GM19025 (cell line): ENCODE results near the gene DYRK1A.
A peak's percentile ranks its signal among the peaks of the same experiment; 100 is the strongest.
"Not testable (repeated sequence)": the region's sequence is repeated elsewhere in the genome, so short reads cannot be mapped to it uniquely, and the experiment has no call there.

Source experiments
- ATAC-seq: cut with Tn5 transposase; IDR thresholded peaks from one replicate; pipeline ENCODE4 v1.9.1; 2021; ENCODE audit warnings: mild to moderate bottlenecking, low read depth, moderate library complexity; ENCODE audit not compliant: unreplicated experiment

DYRK1A gene

DNA sequence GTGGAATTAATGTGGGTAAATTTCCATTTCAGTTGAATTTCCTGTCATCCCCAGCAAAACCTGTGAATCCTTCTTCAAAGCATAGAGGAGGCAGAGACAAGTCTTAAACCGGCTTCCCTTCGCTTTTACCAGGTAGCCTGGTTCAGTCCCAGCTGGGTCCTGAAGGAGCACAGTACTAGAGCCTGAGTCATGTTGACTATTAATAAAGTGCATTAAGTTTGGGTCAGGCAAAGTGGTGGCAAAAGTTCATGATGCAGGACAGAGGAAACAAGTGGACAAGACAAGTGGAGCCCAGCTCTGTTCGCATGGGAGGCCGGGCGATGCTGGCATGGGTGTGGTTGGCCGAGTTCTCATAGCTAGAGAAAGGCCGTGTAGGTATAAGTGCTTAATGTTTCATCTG is 150.4 kb downstream of the DYRK1A start:
- ATAC-seq, result no peak

DNA sequence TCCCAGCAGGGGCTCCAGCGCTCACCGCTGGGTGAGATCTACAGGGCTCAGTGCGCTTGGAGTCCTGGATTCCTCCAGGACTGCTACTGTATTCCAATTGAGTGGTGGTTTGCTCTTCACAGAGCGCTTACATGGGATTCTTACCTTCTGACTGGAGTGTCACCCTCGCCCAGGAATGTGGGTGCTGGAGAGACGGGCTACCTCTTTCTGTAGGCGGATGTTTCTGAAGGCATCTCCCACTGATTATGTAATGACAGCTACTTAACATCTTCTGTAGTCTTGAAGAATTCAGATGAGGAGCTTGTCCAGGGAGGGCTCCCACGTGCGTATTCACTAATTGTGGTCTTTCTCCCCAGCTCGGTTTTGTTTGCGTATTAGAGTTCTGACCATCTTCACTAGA is 154.2 kb downstream of the DYRK1A start:
- ATAC-seq, result no peak

DNA sequence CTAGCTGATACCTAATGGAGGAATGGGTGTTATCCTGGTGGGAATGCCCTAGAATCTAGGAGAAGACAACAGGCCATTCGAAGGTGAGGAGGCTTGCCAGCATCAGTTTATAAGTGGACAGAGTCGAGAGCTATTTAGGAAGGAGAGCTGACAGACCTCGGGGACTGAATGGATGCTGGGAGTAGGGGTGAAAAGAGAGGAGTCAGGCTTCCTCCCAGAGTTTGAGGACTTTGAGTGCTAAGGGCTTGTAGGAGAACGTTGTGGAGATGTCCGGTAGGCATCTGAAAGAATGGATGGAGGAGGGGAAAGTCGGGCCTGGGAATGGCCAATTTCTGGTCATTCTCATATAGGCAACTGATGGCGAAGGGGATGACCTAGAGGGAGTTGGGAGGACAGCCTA is 155.1 kb downstream of the DYRK1A start:
- no peak for ATAC-seq

DNA sequence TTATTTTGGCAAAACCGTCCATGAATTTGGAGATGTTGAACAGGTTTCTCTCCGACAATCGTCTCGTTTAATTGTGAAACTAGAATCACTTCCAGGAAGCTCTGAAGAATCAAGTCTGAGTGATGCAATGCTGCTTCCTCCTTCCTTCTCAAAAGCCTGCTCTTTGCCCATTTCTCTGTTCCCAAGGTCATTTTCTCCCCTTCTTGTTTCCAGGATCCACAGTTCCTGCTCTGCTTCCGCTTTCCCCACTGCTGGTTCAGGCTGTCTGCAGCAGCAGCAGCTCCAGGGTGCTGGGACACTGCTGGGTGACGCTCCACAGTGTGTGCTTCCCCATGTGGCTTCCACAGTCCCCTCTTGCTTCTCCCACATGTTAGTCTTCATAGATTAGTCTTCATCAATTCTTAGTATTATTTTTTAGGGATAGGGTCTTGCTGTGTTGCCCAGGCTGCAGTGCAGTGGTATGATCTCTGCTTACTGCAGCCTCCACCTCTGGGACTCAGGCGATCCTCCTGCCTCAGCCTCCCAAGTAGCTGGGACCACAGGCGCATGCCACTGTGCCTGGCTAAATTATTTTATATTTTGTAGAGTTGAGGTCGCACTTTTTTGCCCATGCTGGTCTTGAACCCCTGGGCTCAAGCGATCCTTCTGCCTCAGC is 156.2 kb downstream of the DYRK1A start:
- no peak for ATAC-seq

DNA sequence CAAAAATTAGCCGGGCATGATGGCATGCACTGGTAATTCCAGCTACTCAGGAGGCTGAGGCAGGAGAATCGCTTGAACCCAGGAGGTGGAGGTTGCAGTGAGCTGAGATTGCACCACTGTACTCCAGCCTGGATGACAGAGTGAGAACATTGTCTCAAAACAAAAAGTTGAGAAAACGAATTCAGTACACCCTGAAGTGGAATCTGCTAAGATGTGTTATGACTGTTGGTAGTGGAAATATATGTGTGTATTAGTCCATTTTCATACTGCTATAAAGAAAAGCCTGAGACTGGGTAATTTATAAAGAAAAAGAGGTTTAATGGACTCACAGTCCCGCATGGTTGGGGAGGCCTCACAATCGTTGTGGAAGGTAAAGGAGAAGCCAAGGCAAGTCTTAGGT is 158.4 kb downstream of the DYRK1A start:
- not testable (repeated sequence) for ATAC-seq

DNA sequence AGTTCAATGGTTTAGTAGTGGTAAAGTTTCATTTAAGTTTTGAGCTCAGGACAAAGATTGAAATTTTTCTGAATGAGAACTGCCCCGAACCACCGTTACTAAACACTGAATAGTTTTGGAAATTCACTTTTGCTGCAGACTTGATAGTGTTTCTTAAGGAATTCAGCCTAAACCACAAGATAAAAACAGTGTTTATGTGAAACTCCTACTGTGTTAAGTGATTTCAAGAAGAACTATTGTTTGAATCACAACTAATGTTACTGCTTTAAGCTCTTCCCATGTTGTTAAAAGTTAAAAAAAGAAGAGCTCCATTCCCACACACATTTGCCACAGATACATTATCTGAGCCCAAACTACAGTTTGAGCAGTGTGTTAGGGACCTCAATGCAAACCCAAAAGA is 159.2 kb downstream of the DYRK1A start:
- no peak for ATAC-seq

DNA sequence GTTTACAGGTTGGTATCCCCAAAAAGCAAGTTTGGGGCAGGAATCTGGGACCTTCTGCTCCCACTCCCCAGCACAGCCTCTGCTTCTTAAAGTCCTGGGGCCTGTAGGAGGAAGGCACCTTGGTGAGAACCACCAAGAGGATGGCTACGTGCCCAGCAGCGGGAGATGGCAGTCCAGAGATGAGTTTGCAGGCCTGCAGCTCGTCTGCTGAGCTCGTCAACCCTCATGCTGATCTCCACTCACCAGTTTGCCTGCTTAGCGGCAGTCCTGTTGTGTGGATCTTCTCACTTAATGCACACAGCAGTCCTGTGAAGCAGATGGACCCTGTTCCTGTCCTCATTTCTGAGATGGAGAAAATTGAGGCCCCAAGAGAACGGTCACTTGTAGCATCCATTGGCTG is 160.5 kb downstream of the DYRK1A start:
- ATAC-seq, result no peak

DNA sequence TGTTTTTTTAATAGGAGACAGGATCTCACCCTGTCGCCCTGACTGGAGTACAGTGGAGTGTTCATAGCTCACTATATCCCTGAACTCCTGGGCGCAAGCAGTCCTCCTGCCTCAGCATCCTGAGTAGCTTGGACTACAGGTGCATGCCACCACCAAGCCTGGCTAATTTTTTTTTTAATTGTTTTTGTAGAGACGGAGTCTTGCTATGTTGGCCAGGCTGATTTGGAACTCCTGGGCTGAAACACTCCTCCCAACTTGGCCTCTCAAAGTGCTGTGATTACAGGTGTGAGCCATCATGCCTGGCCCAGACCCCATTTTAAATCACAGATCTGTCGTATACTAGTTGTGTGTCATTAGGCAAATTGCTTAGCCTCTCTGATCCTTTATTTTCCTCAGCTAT is 161.1 kb downstream of the DYRK1A start:
- ATAC-seq, result no peak

DNA sequence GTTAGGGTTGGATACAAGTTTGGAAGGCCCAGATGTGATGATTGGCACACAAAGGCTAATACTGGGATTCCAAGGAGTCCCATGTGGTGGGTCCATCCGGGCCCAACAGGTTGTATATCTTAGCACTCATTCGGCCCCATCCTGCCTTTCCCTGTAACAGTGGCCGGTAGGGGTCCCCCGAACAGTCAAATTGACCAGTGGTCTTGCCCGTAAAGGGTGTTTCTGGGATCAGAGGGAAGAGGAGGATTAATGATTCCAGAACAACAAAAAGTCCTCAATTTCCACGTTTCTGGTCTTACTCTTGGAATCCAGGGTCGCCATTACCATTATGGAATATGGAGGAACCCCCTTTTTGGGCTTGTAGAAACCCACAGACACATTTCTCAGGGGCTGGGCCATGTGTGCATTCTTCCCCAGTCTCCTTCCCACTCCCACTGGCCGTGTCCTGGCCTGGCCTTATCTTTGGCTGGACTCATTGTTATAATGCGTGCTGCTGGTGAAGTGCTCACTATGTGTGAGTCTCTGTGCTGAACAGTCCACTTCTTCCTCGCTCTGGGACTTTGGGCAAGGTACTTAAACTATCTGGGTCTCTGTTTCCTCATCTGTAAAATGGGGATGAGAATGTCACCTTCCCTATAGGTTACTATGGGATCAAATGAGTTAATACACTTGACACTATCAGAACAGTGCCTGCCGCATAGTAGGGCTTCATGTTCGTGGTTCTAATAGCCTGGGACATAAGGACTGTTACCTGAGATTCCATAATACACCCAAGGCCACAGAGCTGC is 161.8 kb downstream of the DYRK1A start:
- no peak for ATAC-seq

DNA sequence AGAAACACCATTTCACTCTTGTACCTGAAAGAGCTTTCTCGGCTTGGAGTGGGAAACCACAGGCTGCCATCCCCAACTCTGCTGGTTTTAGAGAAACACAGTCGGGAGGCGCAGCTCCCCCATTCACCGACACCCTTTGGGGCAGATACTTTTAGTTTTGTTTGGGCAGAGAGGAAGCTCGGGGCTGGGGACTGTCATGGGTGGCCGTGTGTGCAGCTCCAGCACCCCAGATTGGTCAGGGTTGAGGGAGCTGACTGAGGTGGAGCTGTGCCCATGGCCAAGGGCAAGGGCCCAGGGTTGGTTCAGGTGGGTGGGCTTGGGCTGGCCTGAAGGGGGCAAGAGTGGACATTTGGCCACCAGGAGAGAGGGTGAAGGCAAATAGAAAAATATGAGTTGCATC is 163.1 kb downstream of the DYRK1A start:
- ATAC-seq, result no peak

DNA sequence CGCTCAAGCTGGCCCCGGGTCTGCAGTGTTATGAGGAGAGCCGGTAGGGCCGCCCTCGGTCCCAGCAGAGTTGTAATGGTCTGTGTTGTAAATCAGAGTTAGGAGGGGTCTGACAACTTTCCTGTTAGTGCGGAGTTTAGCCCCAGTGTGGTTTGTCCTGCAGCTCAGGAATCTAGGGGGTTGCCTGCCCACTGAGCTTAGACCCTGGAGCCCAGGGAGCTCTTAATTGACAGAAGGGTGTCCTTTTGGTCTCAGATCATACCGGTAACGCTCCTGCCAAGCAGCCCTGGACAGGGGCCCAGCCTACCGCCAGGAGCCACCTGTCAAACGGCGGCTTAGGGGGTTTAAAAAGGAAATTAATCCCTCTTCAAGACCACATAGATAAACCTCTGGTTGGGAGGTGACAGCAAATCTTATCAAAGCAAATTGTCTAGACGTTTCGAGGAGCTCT is 164.4 kb downstream of the DYRK1A start:
- ATAC-seq, result no peak

DNA sequence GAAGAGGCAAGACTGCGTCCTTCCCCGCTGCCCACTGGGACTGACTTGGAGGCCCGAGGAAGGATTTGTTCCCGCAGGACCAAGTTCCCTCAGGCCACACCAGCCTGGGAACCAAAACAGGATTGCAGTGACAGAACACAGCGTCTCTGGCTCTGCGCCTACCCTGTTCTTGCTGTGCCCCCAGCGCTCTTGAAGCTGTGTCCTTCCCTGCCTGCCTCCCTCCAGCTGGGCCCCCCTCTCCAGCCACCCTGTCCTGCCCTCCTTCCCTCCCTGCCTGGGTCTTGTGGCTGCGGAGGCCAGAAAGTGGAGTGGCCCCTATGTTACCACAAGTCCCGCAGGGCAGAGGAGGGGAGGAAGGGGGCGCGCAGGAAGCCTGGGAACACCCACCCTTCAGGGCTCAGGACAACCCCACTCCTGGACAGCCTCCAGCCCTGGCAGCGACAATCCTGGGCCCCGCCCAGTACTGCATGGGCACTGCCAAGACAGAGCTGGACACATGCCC is 164.9 kb downstream of the DYRK1A start:
- no peak for ATAC-seq

DNA sequence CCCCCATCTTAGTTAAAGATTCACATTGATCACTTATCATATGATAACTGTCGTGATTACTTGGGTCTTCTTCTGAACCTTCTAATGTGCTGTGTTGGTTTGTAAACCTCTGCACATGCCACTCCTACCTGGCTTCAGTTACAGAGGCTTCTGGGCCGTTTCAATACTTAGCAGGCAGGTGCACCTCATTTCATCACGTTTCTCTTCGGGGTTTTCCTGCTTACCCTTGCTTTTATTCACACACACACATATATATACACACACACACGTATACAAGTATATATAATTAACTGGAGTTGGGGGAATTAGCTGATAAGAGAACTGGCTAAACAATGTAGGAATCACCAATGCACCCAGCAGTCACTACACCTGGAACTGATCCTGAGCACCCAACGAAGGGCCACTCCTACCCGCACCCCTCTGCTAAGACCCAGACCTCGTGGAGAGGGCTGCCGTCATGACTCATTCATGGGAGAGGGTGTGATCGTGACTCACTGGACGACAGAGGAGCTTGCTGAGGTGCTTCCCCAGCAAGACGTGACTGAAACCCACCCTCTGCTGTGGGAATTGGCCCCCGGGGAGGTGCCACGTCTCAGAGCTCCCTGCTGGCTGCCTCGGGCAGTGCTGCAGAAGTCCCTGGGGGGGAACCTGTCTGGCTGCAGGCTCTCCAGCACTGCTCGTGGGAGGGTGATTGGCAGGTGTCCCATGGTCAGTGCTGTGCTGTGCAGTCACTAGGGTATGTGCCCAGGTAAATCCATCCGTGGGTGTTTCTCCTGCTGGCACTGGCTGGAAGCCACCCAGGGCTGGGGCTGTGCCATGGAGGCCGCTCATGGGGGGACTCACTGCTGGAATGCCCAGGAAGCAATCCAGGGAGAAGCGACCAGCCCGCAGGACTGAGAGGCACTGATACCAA is 166.6 kb downstream of the DYRK1A start:
- peak; percentile 80 for ATAC-seq

DNA sequence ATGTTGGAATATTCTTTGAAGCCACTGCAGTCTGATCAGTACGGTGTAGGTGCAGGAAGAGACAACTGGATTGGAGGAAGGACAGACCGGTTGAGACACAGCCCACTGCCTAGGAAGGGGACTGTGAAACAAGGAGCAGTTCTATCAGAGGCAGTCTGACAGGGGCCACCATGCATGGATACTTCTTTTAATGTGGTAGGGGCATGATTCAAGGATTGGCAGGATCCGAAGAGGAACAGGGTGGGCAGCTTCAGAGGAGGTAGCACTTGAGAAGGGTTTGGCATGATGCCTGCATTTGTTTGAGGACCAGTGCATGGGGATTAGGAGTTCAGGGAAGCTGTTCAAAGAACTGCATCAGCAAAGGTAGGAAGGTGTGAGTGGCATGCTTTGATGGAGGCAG is 167.9 kb downstream of the DYRK1A start:
- no peak for ATAC-seq

DNA sequence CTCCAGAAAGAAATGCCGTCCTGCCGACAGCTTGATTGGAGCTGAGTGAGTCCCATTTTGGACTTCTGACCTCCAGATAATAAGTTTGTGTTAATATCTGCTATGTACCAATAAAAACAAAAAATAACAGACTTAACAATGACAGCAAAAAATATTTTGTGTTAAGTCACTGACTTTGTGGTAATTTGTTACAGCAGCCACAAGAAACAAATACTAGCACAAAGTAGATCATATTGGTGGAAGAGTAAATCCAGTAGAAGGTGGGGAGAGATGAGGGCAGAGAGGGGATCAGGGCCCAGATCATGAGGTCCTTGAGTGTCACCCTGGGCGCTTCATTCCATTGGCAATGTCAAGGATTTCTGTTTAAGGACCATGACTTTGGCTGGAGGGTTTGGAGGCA is 168.6 kb downstream of the DYRK1A start:
- no peak for ATAC-seq

DNA sequence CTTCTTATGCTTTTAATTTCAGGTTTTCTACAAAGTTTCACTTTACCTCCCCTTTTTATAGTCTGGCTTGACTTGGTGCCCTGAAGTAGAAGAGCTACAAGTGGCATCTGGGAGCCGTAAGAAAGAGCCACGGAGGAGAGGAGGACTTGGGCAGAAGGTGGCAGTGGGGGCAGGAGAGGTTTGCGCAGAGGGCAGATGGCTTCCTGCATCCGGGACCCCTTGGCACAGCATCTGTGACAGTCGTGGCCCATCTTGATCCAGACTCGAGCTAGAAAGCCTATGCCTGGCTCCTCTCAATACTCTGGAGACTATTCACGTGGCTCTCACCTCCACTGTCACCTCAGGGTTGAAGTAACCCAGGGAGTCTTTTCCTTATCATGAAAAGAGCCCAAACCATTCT is 169.1 kb downstream of the DYRK1A start:
- ATAC-seq, result no peak

DNA sequence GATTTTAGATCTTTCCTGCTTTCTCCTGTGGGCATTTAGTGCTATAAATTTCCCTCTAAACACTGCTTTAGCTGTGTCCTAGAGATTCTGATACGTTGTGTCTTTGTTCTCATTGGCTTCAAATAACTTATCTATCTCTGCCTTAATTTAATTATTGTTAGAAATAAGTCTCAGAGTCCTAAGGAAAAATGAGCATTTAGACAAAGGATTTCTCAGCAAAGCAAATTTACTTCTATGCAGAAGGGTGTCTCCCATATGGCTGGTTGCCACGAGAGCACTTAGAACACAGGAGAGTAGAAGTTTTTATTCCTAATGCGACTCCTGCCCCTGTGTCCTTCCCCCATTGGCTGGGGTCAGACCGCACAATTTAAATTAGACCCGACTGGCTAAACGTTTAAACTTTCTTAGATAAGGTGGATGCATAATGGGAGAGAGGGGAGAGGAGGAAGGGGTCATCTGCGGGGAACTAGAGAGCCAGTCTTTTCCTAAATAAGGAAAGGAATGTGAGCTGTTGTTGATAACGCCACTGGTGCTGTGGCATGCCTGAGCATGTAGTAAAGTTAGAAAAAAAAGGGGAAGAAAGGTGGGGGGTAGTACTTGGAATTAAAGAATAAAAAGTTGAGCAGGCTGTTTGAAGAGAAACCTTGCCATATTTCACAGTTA is 170.2 kb downstream of the DYRK1A start:
- ATAC-seq, result no peak

DNA sequence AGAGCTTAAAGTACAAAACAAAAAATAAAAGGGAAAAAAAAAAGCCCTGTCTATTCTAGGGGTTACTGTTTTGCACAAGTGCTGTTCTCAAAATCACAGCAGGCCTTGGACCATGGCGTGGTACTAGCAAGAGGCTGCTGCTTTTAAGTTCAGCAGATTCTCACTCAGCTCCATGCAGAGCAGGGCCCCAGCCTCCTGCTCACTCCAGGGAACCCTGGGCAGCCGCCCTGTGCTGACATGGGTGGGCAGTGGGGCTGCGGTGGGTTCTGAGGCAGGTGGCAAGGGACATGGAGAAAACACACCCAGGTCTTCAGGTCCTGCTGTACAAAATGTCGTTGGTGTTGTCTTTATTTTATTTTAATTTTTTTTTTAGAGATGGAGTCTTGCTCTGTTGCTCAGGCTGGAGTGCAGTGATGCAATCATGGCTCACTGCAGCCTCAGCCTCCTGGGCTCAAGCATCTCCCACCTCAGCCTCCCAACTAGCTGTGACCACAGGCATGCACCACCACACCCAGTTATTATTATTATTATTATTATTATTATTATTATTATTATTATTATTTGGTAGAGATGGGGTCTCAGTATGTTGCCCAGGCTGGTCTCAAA is 170.9 kb downstream of the DYRK1A start:
- no peak for ATAC-seq

DNA sequence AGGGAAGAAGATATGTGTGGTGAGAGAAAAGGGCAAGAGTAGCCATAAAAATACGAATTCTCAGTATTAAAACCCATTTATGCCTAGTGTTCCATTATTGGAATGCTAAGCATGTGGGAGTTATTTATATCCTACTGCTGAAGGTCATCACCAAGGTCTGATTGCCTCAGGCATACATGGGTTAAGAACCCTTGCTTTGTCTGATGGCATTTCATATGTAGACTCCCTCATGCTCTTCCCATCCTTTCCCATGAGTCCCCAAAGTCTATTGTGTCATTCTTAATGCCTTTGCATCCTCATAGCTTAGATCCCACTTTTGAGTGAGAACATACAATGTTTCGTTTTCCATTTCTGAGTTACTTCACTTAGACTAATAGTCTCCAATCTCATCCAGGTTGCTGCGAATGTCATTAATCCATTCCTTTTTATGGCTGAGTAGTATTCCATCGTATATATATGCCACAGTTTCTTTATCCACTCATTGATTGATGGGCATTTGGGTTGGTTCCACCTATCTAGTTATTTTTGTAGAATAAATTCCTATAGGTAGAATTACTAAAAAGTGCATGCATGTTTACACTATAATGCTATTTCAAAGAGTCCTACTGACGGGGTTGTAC is 172.5 kb downstream of the DYRK1A start:
- no peak for ATAC-seq

DNA sequence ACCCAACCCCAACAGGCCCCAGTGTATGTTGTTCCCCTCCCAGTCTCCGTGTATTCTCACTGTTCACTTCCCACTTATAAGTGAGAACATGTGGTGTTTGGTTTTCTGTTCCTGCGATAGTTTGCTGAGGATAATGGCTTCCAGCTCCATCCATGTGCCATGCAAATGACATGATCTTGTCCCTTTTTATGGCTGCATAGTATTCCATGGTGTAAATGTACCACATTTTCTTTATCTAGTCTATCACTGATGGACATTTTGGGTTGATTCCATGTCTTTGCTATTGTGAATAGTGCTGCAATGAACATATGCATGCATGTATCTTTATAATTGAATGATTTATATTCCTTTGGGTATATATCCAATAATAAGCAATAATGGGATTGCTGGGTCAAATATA is 174.6 kb downstream of the DYRK1A start:
- not testable (repeated sequence) for ATAC-seq
